ENCODE results near the gene RGS3. TPM values are rescaled to one million over a fixed set of nuclear protein-coding genes. Genes with fewer than 3 reads are reported as not detected.
A peak's percentile ranks its signal among the peaks of the same experiment; 100 is the strongest.

Gene RGS3
- total RNA-seq, 1 donor from 2014 or later, result 66.2 TPM

DNA sequence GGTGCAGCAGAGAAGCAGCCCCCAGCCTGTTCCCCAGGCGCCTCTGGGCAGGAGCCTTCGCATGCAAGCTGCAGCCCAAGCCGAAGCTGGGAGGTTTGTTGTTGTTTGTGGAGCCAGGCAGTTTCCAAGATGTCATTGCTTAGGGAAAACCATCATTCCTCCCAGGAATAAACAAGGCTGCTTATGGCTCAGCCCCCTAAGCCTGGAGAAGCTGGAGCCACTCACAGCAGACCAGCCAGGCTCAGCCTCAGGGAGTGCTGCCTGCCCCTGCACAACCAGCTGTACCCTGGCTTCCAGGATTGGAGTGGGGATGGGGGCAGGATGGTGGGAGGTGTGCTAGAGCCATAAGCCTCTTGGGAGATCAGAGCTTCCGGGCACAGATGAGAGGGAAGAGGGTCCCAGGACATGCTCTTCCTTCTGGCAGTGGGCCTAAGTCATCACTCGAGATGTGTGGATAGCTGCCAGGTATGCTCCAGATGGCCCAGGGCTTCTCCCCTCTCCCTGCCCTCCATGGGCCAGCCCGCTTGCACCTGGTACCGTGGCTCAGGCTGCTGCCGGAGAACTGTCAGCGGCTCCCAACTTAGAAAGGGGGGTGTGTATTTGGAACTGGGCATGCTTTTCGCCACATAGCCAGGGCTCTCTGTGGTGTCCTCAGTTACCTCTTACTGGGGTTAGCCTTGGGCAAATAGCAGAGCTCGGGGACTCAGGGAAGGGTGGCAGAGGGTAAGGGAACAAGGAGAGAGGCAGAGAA lies 105.2 kb downstream of the RGS3 start:
- H3K27me3 ChIP-seq (ENCODE audit: low read depth), result no peaks in the 10 kb centered on the region
- intact Hi-C loops (cut with DNase I), result no loop called here
- H3K4me1 ChIP-seq, result peaks cover 58% of the 10 kb centered on the region
- DNase-seq (no peak), ATAC-seq (no peak)
- H3K4me3 ChIP-seq, result no peak overlapping the region
- peak overlapping the region; percentile 11 for H3K27ac ChIP-seq
- no peaks in the 10 kb centered on the region for H3K9me3 ChIP-seq
- TF ChIP-seq, protein P1, sequence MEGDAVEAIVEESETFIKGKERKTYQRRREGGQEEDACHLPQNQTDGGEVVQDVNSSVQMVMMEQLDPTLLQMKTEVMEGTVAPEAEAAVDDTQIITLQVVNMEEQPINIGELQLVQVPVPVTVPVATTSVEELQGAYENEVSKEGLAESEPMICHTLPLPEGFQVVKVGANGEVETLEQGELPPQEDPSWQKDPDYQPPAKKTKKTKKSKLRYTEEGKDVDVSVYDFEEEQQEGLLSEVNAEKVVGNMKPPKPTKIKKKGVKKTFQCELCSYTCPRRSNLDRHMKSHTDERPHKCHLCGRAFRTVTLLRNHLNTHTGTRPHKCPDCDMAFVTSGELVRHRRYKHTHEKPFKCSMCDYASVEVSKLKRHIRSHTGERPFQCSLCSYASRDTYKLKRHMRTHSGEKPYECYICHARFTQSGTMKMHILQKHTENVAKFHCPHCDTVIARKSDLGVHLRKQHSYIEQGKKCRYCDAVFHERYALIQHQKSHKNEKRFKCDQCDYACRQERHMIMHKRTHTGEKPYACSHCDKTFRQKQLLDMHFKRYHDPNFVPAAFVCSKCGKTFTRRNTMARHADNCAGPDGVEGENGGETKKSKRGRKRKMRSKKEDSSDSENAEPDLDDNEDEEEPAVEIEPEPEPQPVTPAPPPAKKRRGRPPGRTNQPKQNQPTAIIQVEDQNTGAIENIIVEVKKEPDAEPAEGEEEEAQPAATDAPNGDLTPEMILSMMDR (IDR thresholded peaks at IDR 0.05), result no peak
- no peaks in the 10 kb centered on the region for H3K36me3 ChIP-seq

DNA sequence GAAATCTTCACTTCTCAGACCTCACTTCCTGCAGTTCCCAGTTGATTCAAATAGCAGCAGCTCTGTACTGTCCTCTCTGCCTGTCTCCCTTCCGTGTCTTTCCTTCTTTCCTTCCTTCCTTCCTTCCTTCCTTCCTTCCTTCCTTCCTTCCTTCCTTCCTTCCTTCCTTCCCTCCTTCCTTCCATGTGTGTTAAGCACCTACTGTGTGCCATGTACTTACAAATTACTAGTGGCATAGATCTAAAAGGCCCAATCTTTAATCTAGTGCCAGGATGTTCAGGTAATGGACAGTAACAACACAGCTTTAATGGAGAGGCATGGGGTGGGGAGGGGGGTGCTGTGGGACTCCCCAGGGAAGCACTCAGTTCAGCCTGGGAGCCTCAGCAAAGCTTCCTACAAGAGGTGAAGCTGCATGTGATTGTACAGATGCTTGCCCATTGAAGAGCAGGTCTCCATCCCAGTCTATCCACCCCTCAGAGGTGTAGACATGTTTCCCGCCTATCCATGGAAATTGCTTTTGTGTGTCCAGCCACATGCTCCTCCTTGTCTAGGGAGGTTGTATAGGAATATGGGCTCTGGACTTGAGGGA lies 106.0 kb downstream of the RGS3 start:
- Histone ChIP-seq H3K4me1 (peaks cover 55% of the 10 kb centered on the region), H3K9me3 (no peaks in the 10 kb centered on the region), H3K27ac (peak overlapping the region; percentile 11), H3K4me3 (no peak overlapping the region), H3K36me3 (no peaks in the 10 kb centered on the region), H3K27me3 (ENCODE audit: low read depth) (no peaks in the 10 kb centered on the region)
- intact Hi-C loops (cut with DNase I), result no loop called here
- ATAC-seq, result no peak
- TF ChIP-seq, protein P1 (IDR thresholded peaks at IDR 0.05), result no peak
- DNase-seq, result no peak

DNA sequence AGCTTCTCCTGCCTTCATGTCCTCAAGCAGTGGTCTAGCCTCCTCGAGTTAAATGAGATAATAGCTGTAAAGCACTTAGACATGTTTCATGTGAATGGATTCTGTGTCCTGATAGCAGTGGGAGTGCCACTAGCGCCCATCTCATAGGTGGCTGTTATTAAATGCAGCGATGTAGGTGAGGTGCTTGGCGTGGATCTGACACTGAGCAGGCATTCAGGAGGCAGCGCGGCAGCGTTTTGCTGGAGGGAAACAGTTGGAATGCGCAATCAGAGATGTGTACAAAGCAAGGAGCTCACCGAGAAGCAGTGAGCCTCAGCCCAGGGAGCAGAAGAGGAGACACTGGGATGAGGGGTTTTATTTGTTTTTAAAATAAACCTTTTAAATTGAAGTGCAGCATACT lies 106.6 kb downstream of the RGS3 start:
- intact Hi-C loops (cut with DNase I), result no loop called here

DNA sequence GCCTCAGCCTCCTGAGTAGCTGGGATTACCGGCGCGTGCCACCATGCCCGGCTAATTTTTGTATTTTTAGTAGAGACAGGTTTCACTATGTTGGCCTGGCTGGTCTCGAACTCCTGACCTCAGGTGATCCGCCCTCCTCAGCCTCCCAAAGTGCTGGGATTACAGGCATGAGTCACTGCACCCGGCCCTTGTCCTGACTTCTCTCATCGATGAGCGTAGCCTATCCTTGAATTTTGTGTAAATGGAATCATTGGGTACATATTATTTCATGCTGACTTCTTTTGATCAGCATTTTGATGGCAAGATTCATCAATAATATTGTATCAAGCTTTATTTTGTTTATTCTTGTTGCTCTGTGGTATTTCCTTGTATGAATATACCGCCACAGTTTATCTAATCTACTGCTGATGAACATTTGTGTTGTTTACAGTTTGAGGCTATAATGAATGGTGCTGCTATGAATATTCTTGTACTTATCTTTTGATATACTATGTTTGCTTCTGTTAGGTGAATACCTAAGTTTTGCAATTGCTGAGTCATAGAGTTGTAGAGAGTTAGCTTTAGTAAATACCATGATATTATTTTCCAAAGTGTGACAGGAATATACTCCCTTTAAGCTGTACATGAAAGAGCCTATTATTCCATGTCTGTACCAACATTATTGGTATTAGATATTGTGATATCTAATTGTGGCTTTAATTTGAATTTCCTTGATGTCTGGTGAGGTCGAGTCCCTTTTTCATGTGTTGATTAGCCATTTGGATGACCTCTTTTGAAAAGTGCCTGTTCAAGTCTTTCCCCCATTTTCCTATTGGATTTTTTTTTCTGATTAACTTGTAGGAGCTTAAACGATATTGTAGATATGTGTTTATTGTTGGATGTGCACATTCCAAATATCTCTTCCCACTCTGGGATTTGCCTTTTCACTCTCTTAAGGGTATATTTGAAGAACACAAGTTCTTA lies 107.5 kb downstream of the RGS3 start:
- H3K4me1 ChIP-seq, result peaks cover 47% of the 10 kb centered on the region
- no peaks in the 10 kb centered on the region for H3K9me3 ChIP-seq
- TF ChIP-seq, protein P1 (IDR thresholded peaks at IDR 0.05), result no peak
- intact Hi-C loops (cut with DNase I), result no loop called here
- ATAC-seq (no peak), DNase-seq (no peak)
- no peaks in the 10 kb centered on the region for H3K27me3 ChIP-seq (ENCODE audit: low read depth)
- no peaks in the 10 kb centered on the region for H3K36me3 ChIP-seq
- no peak overlapping the region for H3K27ac ChIP-seq
- H3K4me3 ChIP-seq, result no peak overlapping the region

More for the DNA sequence above, 106.6 kb downstream of the RGS3 start:
- no peak overlapping the region for H3K27ac ChIP-seq
- TF ChIP-seq, protein P1 (IDR thresholded peaks at IDR 0.05), result no peak
- H3K27me3 ChIP-seq (ENCODE audit: low read depth), result no peaks in the 10 kb centered on the region
- no peak for ATAC-seq
- no peaks in the 10 kb centered on the region for H3K9me3 ChIP-seq
- H3K4me3 ChIP-seq, result no peak overlapping the region
- H3K36me3 ChIP-seq, result no peaks in the 10 kb centered on the region
- DNase-seq, result no peak
- peaks cover 54% of the 10 kb centered on the region for H3K4me1 ChIP-seq

DNA sequence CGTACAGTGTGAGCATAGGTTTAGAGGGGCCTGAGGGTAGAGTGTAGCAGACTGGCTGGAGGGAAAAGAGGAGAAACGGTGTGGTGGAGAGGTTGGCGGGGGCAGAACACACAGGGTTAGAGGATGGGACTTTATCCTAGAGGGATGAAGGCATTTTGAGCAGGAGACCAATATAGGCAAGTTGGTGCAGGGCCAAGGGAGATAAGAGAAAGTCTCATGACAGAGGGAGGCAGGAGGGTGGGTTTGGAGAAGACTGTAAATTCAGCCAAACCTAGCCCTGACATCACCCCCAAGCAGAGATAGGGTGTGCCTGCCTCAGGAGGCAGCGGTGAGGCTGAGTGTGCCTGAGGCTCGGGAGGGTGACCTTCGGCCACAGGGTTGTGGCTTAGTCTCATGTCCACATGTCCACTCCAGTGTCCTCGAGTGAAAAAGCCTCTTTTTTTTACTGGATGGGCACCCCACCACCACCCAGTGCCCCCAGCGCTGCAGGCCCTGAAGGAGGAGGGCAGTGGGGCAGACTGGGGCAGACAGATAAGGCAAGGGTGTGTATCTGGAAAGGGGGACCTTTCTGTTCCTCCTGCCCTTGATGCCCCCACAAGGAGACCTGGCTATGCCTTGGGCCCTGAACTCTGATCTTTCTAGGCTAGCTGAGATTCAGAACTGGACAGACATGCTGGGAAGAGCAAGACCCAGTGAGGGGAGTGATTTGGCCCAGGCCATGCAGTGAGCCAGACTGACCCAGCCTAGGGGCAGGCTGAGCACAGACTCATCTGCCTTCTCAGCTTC lies 108.7 kb downstream of the RGS3 start:
- no peak overlapping the region for H3K4me3 ChIP-seq
- peak; percentile 15 for DNase-seq
- intact Hi-C loops (cut with DNase I), result no loop called here
- no peaks in the 10 kb centered on the region for H3K27me3 ChIP-seq (ENCODE audit: low read depth)
- H3K4me1 ChIP-seq, result peaks cover 42% of the 10 kb centered on the region
- no peak for ATAC-seq
- H3K9me3 ChIP-seq, result no peaks in the 10 kb centered on the region
- TF ChIP-seq, protein P1 (IDR thresholded peaks at IDR 0.05), result no peak
- H3K36me3 ChIP-seq, result no peaks in the 10 kb centered on the region
- H3K27ac ChIP-seq, result no peak overlapping the region

All from lower lobe of right lung (tissue), 2 donors.